B cell (primary cell): Measurements from ENCODE around the gene LNPK. TPM values are rescaled to one million over a fixed set of nuclear protein-coding genes. Genes with fewer than 3 reads are reported as not detected.

Source experiments
- ATAC-seq: fragments of 200-7000 bp; cut with Tn5 transposase; one replicate; pipeline ENCODE4 v1.10.0; 2021; ENCODE audit warnings: low read depth, mild to moderate bottlenecking, moderate number of reproducible peaks, moderate library complexity
- CTCF ChIA-PET: fragments of 350-600 bp; sonication (Branson Sonifier 250); formaldehyde crosslinking; loops from one replicate; lab custom pipeline; 2021; ENCODE audit warnings: antibody characterized with exemption, inconsistent platforms; lab: Charles Lee
- POLR2A ChIA-PET: fragments of 350-600 bp; sonication (Branson Sonifier 250); formaldehyde crosslinking; loops from one replicate; lab custom pipeline; 2021; ENCODE audit warnings: antibody characterized with exemption; lab: Charles Lee
- DNase-seq: peaks from one replicate; pipeline ENCODE4 v3.0.0; 2013
- H2AFZ ChIP-seq: 2 replicates; pipeline ENCODE4 v1.6.1; 2012; ENCODE audit warnings: mild to moderate bottlenecking, low read depth, low read length; ENCODE audit not compliant: insufficient read depth, poor library complexity, severe bottlenecking
- H3K27ac ChIP-seq, 2 donors: 1 replicate in 1 of 2; 2 replicates in 1 of 2; pipeline ENCODE4 v1.5.1; 2012 to 2013; ENCODE audit warnings: low read length in 2 of 2, mild to moderate bottlenecking in 2 of 2, moderate library complexity in 1 of 2
- H3K27me3 ChIP-seq, 4 experiments: fragments of 200-600 bp in 1 of 4; sonication (generic) in 1 of 4; replicated peaks in 1 of 4; 1 replicate in 2 of 4; 2 replicates in 2 of 4; pipeline versions ENCODE4 v1.6.1 to v1.7.0; 2013 to 2016; ENCODE audit warnings: low read length in 3 of 4, mild to moderate bottlenecking in 2 of 4, mixed read lengths in 1 of 4, moderate library complexity in 1 of 4; ENCODE audit not compliant: insufficient read depth in 4 of 4, control insufficient read depth in 3 of 4; ENCODE audit errors: control extremely low read depth in 1 of 4
- H3K36me3 ChIP-seq, 2 experiments: replicated peaks in 1 of 2; 1 replicate in 1 of 2; 2 replicates in 1 of 2; pipeline versions ENCODE4 v1.6.1 to v1.7.1; 2013; ENCODE audit warnings: low read length in 1 of 2; ENCODE audit not compliant: insufficient read depth in 2 of 2, control insufficient read depth in 1 of 2; ENCODE audit errors: control extremely low read depth in 1 of 2, extremely low read depth in 1 of 2
- H3K4me1 ChIP-seq, 2 donors: fragments of 200-600 bp in 1 of 2; sonication (generic) in 1 of 2; 1 replicate in 1 of 2; 2 replicates in 1 of 2; pipeline versions ENCODE4 v1.5.1 to v1.6.1; 2013 to 2017; ENCODE audit warnings: low read length in 2 of 2; ENCODE audit not compliant: control insufficient read depth in 2 of 2, insufficient read depth in 2 of 2
- H3K4me2 ChIP-seq: replicated peaks from 2 replicates; pipeline ENCODE3; 2012; ENCODE audit warnings: mild to moderate bottlenecking, low read depth, low read length; ENCODE audit not compliant: poor library complexity, severe bottlenecking
- H3K4me3 ChIP-seq, 5 experiments: fragments of 200-600 bp in 1 of 5; sonication (generic) in 1 of 5; 1 replicate in 3 of 5; 2 replicates in 2 of 5; pipeline versions ENCODE4 v1.5.1 to v1.7.0; 2011 to 2016; ENCODE audit warnings: low read length in 4 of 5, mild to moderate bottlenecking in 4 of 5, low read depth in 2 of 5, control low read depth in 1 of 5, moderate library complexity in 1 of 5; ENCODE audit not compliant: insufficient read depth in 1 of 5; ENCODE audit errors: control extremely low read depth in 1 of 5, extremely low read depth in 1 of 5
- H3K79me2 ChIP-seq: fragments of 200-600 bp; sonication (generic); one replicate; pipeline ENCODE4 v1.6.0; 2016; ENCODE audit warnings: low read length; ENCODE audit not compliant: control insufficient read depth, insufficient read depth
- H3K9ac ChIP-seq: fragments of 200-600 bp; sonication (generic); 2 replicates; pipeline ENCODE4 v1.6.1; 2017; ENCODE audit warnings: mild to moderate bottlenecking, low read length, moderate library complexity
- H3K9me3 ChIP-seq, 3 donors: one replicate each; pipeline versions ENCODE4 v1.6.1 to v1.7.1; 2013; ENCODE audit warnings: low read length in 2 of 3; ENCODE audit not compliant: control insufficient read depth in 2 of 3, insufficient read depth in 1 of 3; ENCODE audit errors: control extremely low read depth in 1 of 3
- H4K20me1 ChIP-seq: 2 replicates; pipeline ENCODE4 v1.6.0; 2012; ENCODE audit warnings: mild to moderate bottlenecking, low read length; ENCODE audit not compliant: insufficient read depth, control insufficient read depth, poor library complexity, severe bottlenecking
- H3K27ac Mint-ChIP-seq: one replicate; pipeline ENCODE4 v1.8.0; 2021; ENCODE audit warnings: mixed read lengths
- H3K27me3 Mint-ChIP-seq: one replicate; pipeline ENCODE4 v1.8.0; 2021; ENCODE audit warnings: mixed read lengths
- H3K4me1 Mint-ChIP-seq: one replicate; pipeline ENCODE4 v1.8.0; 2021; ENCODE audit warnings: mixed read lengths
- H3K4me3 Mint-ChIP-seq: one replicate; pipeline ENCODE4 v1.8.0; 2021; ENCODE audit warnings: mixed read lengths
- H3K9me3 Mint-ChIP-seq: one replicate; pipeline ENCODE4 v1.8.0; 2022; ENCODE audit warnings: mixed read lengths; ENCODE audit not compliant: insufficient read depth
- CTCF ChIP-seq: fragments of 200-600 bp; IDR thresholded peaks from one replicate; pipeline ENCODE4 v1.8.0; 2022; ENCODE audit warnings: antibody characterized with exemption, mild to moderate bottlenecking
- EZH2 ChIP-seq: IDR thresholded peaks from 2 replicates; pipeline ENCODE4 v1.6.1; 2012; ENCODE audit warnings: borderline replicate concordance, low read depth, mild to moderate bottlenecking, moderate library complexity, low read length; ENCODE audit not compliant: insufficient read depth, poor library complexity, severe bottlenecking
- WGBS: methylation state at CpG from one replicate; pipeline ENCODE4 v1.1.5; 2013; ENCODE audit warnings: missing lambda C conversion rate; ENCODE audit not compliant: insufficient coverage; 5-methylcytosine and 5-hydroxymethylcytosine counted together
- intact Hi-C: fragments of 100-400 bp; cut with micrococcal nuclease; formaldehyde crosslinking; loops from one replicate; pipeline ENCODE4 v1.10.0; 2022
- polyA plus RNA-seq: library from polyadenylated mRNA; depleted of rRNA; stranded (reverse); fragments of >200 nt; gene quantifications from 2 replicates; pipeline ENCODE4 v1.2.3, GENCODE V29; 2012
- total RNA-seq, 2 donors: library from RNA; stranded (reverse); fragments of 120-200 nt in 1 of 2; gene quantifications; 1 replicate in 1 of 2; 2 replicates in 1 of 2; pipeline versions ENCODE4 v1.2.3 to v1.2.4, GENCODE V29; 2013 to 2022

The LNPK gene
- total and polyA plus RNA-seq, 2 donors (not counting 1 experiment from before 2014, with no cell fraction given): 3.2 to 15.9 TPM

- Histone ChIP-seq H2AFZ (no peak overlapping the region), H3K27ac (no peak overlapping the region), H3K4me2 (no peak overlapping the region), H3K4me1 (no peaks in the 10 kb centered on the region), H4K20me1 (no peaks in the 10 kb centered on the region), H3K4me3 (no peak overlapping the region), H3K36me3 (peaks cover 0 to 6% of the 10 kb centered on the region in 2 experiments), H3K27me3 (no peaks in the 10 kb centered on the region), H3K9me3 (no peaks in the 10 kb centered on the region), H3K9ac (no peak overlapping the region), H3K79me2 (no peaks in the 10 kb centered on the region)
- Mint-ChIP-seq H3K4me3 (no peak overlapping the region), H3K27ac (no peak overlapping the region), H3K9me3 (no peaks in the 10 kb centered on the region), H3K4me1 (no peaks in the 10 kb centered on the region), H3K27me3 (no peaks in the 10 kb centered on the region)
- CTCF ChIA-PET: no interaction called here
- POLR2A ChIA-PET: no interaction called here
- intact Hi-C loops: no loop called here
- ATAC-seq (no peak), DNase-seq (no peak)
- TF ChIP-seq EZH2 (no peak), CTCF (no peak)
- no CpG with 5 or more reads among the region's 2 CpGs for WGBS
These were observed 69.4 kb downstream of the LNPK start for GRCh38 chr2:175932675-175933074.

- Mint-ChIP-seq H3K27me3 (no peaks in the 10 kb centered on the region), H3K4me3 (no peak overlapping the region), H3K4me1 (no peaks in the 10 kb centered on the region), H3K9me3 (no peaks in the 10 kb centered on the region), H3K27ac (no peak overlapping the region)
- H3K4me1 ChIP-seq: no peaks in the 10 kb centered on the region
- no peak overlapping the region for H3K4me3 ChIP-seq
- ChIA-PET CTCF (no interaction called here), POLR2A (no interaction called here)
- 100% methylated on average over 2 of the region's 2 CpGs for WGBS
- no peaks in the 10 kb centered on the region for H3K27me3 ChIP-seq
- H3K9ac ChIP-seq: no peak overlapping the region
- DNase-seq: no peak
- ATAC-seq: no peak
- H4K20me1 ChIP-seq: no peaks in the 10 kb centered on the region
- TF ChIP-seq EZH2: no peak
- TF ChIP-seq CTCF: no peak
- no peak overlapping the region for H2AFZ ChIP-seq
- no peak overlapping the region for H3K27ac ChIP-seq
- no peaks in the 10 kb centered on the region for H3K79me2 ChIP-seq
- H3K9me3 ChIP-seq: no peaks in the 10 kb centered on the region
- no peak overlapping the region for H3K4me2 ChIP-seq
- H3K36me3 ChIP-seq: peaks cover 0 to 9% of the 10 kb centered on the region in 2 experiments
- intact Hi-C loops: no loop called here
These were observed 70.3 kb downstream of the LNPK start for GRCh38 chr2:175931805-175932204.
